Right forelimb (tissue), 1 donor: ENCODE results near the gene RPL13.
"Not testable (repeated sequence)": the region's sequence is repeated elsewhere in the genome, so short reads cannot be mapped to it uniquely, and the experiment has no call there.

Source experiments
- DNase-seq: peaks from one replicate; pipeline ENCODE4 v3.0.0-alpha.2; 2018

Gene RPL13

GRCh38 chr16:89579351-89579750 lies 18.9 kb downstream of the RPL13 start:
- DNase-seq: no peak

GRCh38 chr16:89581045-89581695 lies 20.7 kb downstream of the RPL13 start:
- no peak for DNase-seq

- no peak for DNase-seq
Measured at GRCh38 chr16:89581861-89582563, 21.5 kb downstream of the RPL13 start.

- no peak for DNase-seq
Measured at GRCh38 chr16:89582614-89583196, 22.2 kb downstream of the RPL13 start.

- no peak for DNase-seq
Measured at GRCh38 chr16:89583197-89583894, 22.9 kb downstream of the RPL13 start.

- no peak for DNase-seq
Measured at GRCh38 chr16:89583895-89584644, 23.6 kb downstream of the RPL13 start.

- DNase-seq: no peak
Measured at GRCh38 chr16:89584768-89585549, 24.5 kb downstream of the RPL13 start.

- DNase-seq: no peak
Measured at GRCh38 chr16:89586218-89586617, 25.7 kb downstream of the RPL13 start.

GRCh38 chr16:89586853-89587252 lies 26.4 kb downstream of the RPL13 start:
- no peak for DNase-seq

GRCh38 chr16:89587676-89588075 lies 27.2 kb downstream of the RPL13 start:
- DNase-seq: not testable (repeated sequence)

- DNase-seq: no peak
Measured at GRCh38 chr16:89588413-89589109, 28.1 kb downstream of the RPL13 start.

GRCh38 chr16:89589241-89589926 lies 28.9 kb downstream of the RPL13 start:
- DNase-seq: no peak

GRCh38 chr16:89593841-89594240 lies 33.4 kb downstream of the RPL13 start:
- DNase-seq: no peak

- no peak for DNase-seq
Measured at GRCh38 chr16:89595330-89596060, 35.0 kb downstream of the RPL13 start.

- DNase-seq: no peak
Measured at GRCh38 chr16:89596061-89596689, 35.7 kb downstream of the RPL13 start.

- no peak for DNase-seq
Measured at GRCh38 chr16:89596957-89597649, 36.6 kb downstream of the RPL13 start.

GRCh38 chr16:89598199-89598598 lies 37.7 kb downstream of the RPL13 start:
- DNase-seq: no peak

- DNase-seq: no peak
Measured at GRCh38 chr16:89599451-89599858, 39.0 kb downstream of the RPL13 start.

- no peak for DNase-seq
Measured at GRCh38 chr16:89599902-89600301, 39.4 kb downstream of the RPL13 start.
